HG02759 (cell line): ENCODE measurements around the gene PARP11.
"Not testable (repeated sequence)": the region's sequence is repeated elsewhere in the genome, so short reads cannot be mapped to it uniquely, and the experiment has no call there.

Source experiments
- ATAC-seq: cut with Tn5 transposase; IDR thresholded peaks from one replicate; pipeline ENCODE4 v1.9.1; 2021; ENCODE audit warnings: mild to moderate bottlenecking, moderate library complexity; ENCODE audit not compliant: unreplicated experiment

PARP11 gene

GRCh38 chr12:3884671-3885070 lies 11.5 kb upstream of the PARP11 start:
- ATAC-seq: no peak

GRCh38 chr12:3882896-3883564 lies 9.8 kb upstream of the PARP11 start:
- ATAC-seq: no peak

- no peak for ATAC-seq
Observed at GRCh38 chr12:3882406-3882805, 9.2 kb upstream of the PARP11 start.

- no peak for ATAC-seq
Observed at GRCh38 chr12:3881281-3881950, 8.2 kb upstream of the PARP11 start.

GRCh38 chr12:3879846-3880245 lies 6.6 kb upstream of the PARP11 start:
- ATAC-seq: no peak

- ATAC-seq: no peak
Observed at GRCh38 chr12:3871356-3871755, 1.8 kb downstream of the PARP11 start.

GRCh38 chr12:3869865-3870264 lies 3.3 kb downstream of the PARP11 start:
- ATAC-seq: no peak

- no peak for ATAC-seq
Observed at GRCh38 chr12:3869433-3869832, 3.8 kb downstream of the PARP11 start.

- no peak for ATAC-seq
Observed at GRCh38 chr12:3863756-3864155, 9.4 kb downstream of the PARP11 start.

GRCh38 chr12:3842517-3842916 lies 30.7 kb downstream of the PARP11 start:
- ATAC-seq: no peak

- ATAC-seq: no peak
Observed at GRCh38 chr12:3841783-3842182, 31.4 kb downstream of the PARP11 start.

- ATAC-seq: not testable (repeated sequence)
Observed at GRCh38 chr12:3840833-3841232, 32.4 kb downstream of the PARP11 start.

GRCh38 chr12:3839745-3840144 lies 33.5 kb downstream of the PARP11 start:
- not testable (repeated sequence) for ATAC-seq

- ATAC-seq: peak; percentile 41
Observed at GRCh38 chr12:3838701-3839548, 34.3 kb downstream of the PARP11 start.

- no peak for ATAC-seq
Observed at GRCh38 chr12:3838076-3838475, 35.1 kb downstream of the PARP11 start.

- ATAC-seq: no peak
Observed at GRCh38 chr12:3837049-3837448, 36.1 kb downstream of the PARP11 start.

GRCh38 chr12:3836641-3837040 lies 36.6 kb downstream of the PARP11 start:
- no peak for ATAC-seq

- no peak for ATAC-seq
Observed at GRCh38 chr12:3835914-3836313, 37.3 kb downstream of the PARP11 start.

GRCh38 chr12:3834774-3835173 lies 38.4 kb downstream of the PARP11 start:
- ATAC-seq: no peak

- ATAC-seq: no peak
Observed at GRCh38 chr12:3833670-3834310, 39.4 kb downstream of the PARP11 start.

- no peak for ATAC-seq
Observed at GRCh38 chr12:3832738-3833137, 40.5 kb downstream of the PARP11 start.
